Measurements from ENCODE around the gene PTPN3.
"Not testable (repeated sequence)": the region's sequence is repeated elsewhere in the genome, so short reads cannot be mapped to it uniquely, and the experiment has no call there.

The PTPN3 gene

DNA sequence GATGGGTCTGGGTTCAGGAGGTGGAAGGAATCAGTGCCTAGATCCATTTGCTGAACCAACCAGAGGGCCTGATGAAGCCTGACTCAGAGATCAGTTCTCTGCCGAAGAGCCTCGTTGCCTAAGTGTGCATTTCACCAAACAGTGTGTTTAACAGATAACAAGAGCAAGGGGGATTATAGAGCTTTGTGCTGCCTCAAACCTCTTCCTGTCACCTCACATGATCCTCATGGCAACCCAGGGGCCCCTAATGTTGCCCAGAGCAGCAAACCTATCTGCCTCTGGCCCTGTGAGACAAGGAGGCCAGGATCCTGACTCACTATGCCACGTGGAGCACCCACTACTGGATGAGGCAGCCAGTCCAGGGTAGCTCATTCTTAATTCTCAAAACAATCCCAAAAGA lies 110.9 kb downstream of the PTPN3 start:
- DNase-seq (ENCODE audit: low spot score): no peak

DNA sequence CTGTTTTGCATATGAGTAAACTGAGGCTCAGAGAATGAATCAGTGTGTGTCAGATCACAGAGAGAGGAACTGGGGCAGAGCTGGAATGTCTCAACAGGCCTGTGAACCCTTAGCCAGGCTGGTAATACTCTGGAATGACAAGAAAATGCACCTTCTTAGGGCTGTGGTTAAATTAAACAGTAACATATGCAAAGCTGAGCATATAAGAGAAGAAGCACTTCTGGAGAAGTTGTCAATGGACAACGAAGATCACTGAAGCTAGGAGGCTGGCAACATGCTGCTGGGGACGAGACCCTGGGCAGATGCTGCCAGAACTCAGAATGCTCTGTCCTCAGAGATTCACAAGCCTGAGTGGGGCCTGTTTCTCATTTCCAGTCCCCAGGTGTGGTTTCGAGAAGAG lies 112.6 kb downstream of the PTPN3 start:
- DNase-seq (ENCODE audit: low spot score): no peak

DNA sequence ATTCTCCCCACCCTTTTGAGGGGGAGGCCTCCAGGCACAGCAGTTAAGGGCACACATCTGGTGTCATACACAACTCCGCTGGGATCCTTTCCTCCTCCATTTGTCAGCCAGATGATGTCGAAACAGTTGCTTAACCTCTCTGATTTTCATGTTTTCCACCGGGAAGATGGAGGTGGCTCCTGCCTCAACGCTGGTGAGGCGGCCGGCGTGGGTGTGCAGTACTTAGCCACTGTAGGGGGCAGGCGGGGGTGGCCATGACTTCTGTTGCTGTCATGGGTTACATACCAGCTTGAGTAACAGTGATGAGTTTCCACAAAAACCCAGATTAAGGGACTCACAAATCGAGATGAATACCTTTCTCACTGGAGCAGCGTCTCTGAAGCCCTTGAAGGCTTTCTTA lies 114.2 kb downstream of the PTPN3 start:
- no peak for DNase-seq (ENCODE audit: low spot score)

DNA sequence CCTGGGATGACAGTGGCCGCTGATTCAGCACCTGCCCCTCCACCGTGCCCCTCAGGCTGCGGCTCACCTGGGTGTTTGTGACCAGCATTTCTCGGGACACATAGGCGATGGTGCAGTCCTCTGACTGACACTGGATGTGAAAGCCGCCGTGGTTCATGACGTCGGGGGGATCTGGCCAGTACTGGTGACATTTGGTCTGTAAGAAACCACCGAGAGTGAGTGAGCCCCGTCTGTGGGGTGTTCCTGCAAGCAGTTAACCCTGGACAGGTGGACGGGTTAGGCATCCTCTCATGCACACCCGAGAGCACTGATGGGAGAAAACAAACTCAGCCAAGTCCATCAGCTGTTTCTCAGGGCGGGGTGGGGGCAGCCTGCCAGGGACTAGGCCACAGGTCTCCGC lies 114.8 kb downstream of the PTPN3 start:
- no peak for DNase-seq (ENCODE audit: low spot score)

DNA sequence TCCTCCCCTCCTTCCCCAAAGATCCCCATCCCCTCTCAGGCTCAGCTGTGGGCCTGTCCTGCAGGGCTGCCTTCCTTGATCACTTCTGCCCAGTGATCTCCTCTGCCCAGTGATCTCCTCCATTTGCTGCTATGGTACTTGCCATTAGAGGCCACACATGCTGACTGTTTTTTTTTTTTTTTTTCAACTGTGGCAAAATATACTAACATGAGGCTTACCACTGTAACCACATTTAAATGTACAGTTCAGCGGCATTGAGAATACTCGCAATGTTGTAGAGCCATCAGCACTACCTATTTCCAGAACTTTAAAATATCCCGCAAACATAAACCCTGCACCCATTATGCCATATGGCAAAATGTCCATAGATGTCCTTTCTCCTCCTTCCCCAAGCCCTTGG lies 115.5 kb downstream of the PTPN3 start:
- DNase-seq (ENCODE audit: low spot score): no peak

DNA sequence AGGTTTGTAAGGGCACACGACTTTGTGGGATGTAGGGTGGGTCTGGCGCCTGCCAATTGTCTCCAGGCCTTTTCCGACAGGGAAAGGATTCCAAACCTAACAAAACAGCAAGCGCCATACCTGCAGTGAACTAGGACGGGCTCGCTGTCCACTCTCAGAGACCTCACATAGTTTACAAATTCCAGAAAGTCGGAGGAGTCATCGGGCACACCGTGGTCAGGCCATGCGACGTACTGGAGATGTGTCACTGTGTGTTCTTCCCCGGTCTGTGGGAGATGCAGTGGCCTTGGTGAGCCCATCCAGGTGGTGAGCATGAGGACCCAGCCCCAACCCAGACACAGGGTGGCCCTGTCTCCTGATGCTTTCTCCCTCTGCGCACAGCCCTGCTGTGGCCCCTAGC lies 115.9 kb downstream of the PTPN3 start:
- DNase-seq (ENCODE audit: low spot score): no peak

DNA sequence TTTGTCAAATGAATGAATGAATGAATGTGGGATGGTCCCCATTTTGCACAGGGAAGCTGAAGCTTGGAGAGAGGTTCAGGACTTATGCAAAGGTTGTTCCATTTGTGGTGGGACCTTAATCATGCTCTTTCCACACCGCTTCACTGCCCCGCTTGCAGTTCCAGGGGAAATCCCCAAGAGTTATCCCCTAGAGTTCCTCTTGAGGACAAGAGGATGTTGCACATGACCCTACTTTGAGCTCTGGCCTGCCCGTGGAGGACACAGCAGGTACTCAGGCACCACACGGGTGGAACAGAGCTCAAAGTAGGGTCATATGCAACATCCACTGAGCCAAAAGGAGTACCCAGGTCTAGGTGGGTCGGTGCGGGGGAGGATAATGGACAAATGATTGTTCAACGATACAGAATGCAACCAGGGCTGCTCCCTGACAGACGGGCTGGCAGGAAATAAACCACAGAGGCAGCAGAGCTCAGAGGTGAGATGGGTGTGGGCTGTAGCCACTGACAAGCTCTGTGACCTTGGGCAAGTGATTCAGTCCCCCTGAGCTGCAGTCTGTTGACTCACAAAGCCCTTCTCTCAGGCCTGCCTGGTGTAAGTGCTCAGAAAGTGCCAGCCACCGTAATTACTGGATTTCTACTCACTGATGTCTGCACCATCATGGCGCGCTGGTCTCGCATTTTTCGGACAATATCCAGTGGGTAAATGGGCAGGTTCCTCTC lies 116.9 kb downstream of the PTPN3 start:
- no peak for DNase-seq (ENCODE audit: low spot score)

DNA sequence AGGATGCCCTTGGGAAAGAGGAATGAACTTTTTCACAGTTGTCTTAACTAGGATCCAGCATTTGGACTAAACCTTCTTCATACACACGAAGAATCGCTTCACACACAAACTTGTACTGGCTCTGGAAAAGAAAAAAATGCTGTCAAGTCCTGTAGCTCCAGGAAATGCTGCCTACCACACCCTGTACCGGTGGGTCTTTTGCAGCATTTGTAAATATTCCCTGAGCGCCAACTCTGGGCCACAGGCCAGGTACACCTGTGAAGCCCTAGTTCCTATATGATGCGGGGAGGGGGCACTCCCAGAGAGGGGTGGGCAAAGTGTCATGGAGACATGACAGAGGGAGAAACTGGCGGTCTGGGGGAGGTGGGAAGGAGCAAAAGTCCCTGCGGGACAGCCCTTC lies 118.6 kb downstream of the PTPN3 start:
- DNase-seq (ENCODE audit: low spot score): no peak

DNA sequence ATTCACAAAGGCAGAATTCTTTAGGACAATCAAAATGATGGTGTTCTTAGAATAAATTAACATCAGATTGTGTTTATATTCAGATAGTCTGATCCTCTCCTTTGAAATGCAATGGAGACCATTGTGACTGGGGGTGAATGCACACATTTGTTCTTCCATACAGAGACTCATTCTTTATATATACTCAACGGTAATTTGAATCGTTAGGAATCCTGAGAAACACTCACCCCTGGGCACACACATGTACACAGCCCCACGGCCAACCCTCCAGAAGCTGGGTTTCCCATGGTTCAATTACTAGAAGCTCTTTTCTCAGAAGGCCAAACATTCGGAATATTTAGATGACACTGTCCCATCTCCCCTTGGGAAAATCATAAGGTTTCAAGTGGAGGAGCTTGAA lies 119.8 kb downstream of the PTPN3 start:
- no peak for DNase-seq (ENCODE audit: low spot score)

DNA sequence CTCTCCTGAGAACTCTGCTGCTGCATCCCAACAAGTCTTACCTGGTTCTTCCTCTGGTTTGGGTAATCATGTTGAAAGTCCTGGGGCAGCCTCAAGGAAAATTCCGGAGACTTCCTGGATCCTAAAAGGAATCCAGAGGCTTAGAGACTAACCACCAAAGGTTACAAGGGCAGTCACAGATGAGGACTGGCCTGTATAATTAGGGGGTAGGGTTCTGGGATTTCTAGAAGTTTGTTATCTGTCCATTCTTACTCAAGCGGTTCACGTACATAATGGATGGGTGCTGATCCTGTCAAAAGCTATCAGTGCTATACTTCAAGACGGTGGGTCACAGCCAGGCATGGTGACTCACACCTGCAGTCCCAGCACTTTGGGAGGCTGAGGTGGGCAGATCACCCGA lies 125.9 kb downstream of the PTPN3 start:
- DNase-seq (ENCODE audit: low spot score): no peak

DNA sequence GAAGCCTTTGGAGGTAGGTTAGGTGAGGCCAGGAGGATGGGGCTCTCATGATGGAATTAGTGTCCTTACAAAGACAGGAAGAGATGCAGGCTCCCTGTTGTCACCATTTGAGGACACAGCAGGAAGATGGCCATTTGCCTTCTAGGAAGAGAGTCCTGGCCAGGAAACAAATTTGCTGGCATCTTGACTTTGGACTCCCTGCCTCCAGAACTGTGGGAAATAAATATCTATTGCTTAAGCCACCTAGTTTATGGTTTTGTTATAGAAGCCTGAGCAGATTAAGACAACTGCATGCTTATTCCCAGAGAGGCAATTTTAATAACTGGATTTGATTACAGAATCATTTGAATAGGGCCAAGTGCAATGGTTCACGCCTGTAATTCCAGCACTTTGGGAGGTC lies 126.7 kb downstream of the PTPN3 start:
- no peak for DNase-seq (ENCODE audit: low spot score)

DNA sequence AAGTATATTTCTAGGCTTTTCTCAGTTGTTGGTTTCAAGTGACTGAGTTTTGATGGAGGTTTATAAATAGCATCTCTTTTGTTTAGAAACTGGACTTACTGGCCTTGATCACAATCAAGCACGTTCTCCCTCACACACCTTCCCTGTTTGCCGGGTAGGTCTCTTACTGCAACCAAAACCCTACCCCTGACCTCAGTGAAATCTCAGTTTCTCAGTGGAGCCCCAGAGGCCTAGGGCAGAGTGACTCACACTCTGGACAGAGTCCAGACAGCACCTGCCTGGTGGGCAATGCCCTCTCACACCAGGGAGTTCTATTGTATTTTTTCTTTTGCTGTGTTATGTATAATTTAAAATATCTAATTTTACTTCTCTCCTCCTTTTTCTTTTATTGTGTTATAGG lies 128.8 kb downstream of the PTPN3 start:
- no peak for DNase-seq (ENCODE audit: low spot score)

DNA sequence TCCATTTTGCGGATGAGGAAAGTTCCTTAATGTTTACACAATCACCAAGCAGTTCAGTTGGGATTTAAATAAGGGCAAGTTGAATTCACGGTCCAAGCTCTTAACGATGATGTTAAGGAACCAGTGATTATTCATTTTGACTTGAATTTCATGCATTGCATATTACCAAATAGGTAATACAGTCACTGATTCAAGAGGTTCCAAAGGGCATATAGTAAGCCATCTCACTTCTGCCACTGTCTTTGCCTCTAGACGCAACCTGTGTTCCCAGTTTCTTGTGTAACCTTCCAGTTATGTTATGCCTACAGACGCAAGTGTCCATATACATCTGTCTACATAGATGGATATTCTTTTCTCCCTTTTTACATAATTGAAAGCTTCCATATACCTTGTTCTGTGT lies 137.3 kb downstream of the PTPN3 start:
- DNase-seq (ENCODE audit: low spot score): no peak

DNA sequence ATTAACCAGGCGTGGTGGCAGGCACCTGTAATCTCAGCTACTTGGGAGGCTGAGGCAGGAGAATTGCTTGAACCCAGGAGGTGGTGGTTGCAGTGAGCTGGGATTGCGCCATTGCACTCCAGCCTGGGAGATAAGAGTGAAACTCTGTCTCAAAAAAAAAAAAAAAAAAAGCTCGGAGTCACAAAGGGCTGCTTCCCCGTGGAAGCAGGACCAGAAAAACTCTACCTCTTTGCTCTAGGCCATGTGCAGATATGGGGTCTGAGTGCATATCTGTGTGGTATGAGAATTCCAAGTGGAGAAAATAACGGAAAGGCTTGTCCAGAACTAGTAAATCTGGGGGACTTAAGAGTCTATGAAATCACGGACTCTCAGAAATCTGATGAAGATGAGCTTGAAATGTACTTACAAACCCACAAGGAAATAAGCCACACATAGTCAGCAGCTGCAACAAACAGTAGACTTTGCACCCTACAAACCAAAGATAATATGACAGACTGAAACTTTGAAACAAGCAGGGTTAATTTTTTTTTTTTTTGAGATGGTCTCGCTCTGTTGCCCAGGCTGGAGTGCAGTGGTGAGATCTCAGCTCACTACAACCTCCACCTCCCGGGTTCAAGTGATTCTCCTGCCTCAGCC lies 139.0 kb downstream of the PTPN3 start:
- not testable (repeated sequence) for DNase-seq (ENCODE audit: low spot score)

DNA sequence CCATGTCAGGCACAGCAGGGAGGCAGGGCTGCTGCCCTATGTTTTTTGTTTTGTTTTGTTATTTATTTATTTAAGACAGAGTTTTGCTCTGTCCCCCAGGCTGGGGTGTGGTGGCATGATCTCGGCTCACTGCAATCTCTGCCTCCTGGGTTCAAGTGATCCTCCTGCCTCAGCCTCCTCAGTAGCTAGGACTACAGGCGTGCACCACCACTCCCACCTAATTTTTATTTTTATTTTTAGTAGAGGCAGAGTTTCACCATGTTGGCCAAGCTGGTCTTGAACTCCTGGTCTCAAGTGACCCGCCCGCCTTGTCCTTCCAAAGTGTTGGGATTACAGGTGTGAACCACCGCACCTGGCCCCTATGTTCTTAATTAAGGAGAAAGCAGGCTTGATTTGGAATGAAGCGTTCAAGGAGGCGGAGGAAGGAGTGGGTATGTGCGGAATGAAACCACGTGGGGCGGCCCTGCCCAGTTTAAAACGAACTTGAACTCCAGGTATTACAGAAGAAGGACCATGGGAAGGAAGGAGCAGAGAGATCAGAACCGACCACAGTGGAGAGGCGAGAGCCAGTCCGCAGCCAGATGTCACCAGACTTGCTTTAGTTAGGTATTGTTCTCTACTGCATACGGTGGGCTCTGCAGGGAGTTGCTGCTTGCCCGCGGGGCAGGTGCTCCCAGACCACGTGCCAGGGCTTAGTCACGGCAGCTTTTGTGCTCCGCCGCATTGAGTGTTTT lies 142.4 kb downstream of the PTPN3 start:
- DNase-seq (ENCODE audit: low spot score): no peak

DNA sequence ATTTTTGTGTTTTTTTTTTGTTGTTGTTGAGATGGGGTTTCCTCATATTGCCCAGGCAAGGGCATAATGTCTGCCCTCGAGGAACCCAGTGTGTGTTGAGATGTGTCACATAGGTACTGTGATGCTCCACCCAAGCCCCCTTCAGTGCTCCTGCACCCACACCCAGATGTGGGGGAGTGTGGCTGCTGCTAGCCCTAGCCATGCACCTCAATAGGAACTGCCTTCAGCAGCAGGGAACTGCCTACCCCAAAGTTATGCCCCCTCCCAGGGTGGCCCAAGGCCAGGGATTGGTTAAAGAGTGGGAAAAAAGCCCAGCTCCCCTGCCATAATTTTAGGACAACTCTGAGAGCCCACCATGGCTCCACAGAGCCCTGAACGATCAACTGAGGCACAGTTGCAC lies 143.9 kb downstream of the PTPN3 start:
- no peak for DNase-seq (ENCODE audit: low spot score)

DNA sequence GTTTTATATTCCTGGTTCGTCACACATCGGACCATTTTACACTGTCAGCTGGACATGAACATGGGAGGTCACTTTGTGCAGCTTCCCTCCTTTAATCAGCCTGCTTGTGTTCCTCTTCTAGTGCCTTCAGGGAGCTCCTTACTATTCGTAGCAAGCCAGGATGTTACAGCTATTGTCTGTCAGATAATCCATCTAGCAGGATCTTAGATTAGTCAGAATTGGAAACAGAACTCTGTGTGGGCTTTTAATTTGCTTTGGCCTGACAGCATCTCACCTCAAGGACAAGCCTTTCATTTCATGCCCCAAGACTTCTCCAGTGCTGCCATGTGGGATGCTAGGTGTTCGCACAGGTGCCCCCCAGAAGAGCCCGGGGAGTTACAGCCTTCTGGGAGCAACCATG lies 147.1 kb downstream of the PTPN3 start:
- DNase-seq (ENCODE audit: low spot score): no peak

DNA sequence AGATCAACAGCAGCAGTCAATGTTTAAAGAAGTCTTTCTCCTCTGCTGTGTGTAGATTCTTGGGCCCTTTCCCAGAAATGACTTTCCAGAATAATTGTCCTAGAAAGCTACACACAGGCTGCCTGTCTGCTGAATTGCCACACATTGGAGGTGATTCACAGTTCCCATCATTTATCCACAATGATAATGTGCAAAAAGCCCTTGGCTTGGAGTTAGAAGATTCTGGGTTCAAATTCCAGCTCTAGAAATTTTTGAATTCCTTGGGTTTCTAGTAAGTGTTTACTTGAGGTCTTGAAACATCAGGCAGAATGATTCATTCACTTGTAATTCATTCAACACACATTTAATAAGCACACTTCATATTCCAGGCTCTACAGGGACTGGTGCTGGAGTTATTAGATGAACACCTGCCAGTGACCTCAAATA lies 148.7 kb downstream of the PTPN3 start:
- DNase-seq (ENCODE audit: low spot score): no peak

DNA sequence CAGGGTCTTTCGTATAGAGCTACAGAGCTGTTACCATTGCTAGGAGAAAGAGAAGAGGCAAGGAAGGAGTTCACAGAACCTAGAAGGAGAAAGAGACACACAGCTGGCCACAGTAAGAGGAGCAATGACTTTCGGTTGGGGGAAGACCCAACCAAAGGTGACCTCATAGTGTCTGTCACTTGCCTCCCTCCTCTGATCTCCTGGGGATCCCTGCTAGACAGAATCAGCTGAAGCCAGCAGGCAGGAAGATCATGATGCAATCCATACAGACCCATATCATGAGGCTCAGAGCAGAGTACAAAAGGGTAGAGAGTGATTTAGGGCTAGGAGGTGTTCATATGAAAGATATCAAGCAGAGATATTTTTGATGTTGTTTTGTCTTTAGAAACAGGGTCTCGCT lies 151.2 kb downstream of the PTPN3 start:
- no peak for DNase-seq (ENCODE audit: low spot score)

DNA sequence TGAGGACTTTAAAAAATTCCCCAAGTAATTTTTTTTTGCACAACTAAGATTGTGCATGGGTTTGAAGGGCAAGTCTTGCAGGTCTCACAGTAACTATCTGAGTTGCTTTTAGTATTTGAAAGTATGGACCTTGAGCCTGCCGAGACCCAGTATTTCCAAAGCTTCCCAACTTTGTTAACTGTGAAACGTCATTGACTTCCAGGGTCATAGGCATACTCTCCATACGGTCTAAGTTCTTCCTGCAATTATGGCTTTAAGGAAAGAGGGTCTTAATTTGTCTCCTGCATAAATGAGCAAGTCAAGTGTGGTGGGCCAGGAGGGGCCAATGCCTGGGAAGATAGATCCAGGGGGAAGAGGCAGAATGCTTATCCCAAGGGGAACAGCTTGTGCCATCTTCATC lies 153.2 kb downstream of the PTPN3 start:
- no peak for DNase-seq (ENCODE audit: low spot score)

DNA sequence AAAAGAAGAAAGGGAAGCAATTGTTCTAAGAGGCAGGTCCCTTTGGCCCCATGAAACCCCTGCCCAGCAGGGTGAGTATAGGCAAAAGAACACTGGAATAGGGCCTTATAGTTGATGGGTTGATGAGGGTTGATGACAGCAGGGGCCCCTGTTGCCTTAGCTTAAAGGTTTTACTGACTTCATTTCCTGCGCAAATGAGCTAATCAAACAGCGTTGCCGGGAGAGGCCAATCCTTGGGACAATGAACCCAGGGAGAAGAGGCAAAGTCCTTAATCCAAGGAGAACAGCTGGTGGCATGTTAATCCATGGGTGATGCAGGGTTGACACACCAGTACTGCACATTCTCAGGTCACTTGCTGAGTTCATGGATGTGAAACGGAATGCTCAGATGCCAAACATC lies 155.2 kb downstream of the PTPN3 start:
- no peak for DNase-seq (ENCODE audit: low spot score)

DNA sequence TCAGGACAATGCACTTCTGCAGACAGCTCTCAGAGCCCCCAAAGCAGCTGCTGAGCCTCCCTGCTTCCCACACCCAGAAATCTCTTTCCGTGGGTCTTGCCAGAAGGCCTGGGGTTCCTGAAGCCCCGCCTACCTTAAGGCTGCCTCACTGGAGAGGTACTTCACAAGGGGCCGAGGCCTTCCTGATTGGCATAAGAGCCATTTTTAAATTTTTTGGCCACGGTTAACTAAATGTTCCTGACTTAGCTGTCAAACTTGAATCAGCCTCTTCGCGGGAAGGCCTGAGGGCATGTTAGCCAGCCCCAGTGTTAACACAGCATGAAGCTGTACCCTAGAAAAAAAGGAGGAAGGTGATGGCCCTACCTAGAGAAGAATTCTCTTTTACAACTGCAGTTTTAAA lies 156.5 kb downstream of the PTPN3 start:
- no peak for DNase-seq (ENCODE audit: low spot score)

DNA sequence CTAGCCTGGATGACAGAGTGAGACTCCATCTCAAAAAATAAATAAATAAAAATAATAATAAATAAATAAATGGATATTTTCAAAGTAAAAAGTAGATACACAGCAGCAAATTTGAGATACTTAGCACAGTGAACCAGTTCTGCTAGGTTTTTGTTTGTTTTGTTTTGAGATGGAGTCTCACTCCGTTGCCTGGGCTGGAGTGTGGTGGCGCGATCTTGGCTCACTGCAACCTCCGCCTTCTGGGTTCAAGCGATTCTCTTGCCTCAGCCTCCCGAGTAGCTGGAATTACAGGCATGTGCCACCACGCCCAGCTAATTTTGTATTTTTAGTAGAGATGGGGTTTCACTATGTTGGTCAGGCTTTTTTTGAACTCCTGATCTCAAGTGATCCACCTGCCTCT lies 157.1 kb downstream of the PTPN3 start:
- DNase-seq (ENCODE audit: low spot score): not testable (repeated sequence)

DNA sequence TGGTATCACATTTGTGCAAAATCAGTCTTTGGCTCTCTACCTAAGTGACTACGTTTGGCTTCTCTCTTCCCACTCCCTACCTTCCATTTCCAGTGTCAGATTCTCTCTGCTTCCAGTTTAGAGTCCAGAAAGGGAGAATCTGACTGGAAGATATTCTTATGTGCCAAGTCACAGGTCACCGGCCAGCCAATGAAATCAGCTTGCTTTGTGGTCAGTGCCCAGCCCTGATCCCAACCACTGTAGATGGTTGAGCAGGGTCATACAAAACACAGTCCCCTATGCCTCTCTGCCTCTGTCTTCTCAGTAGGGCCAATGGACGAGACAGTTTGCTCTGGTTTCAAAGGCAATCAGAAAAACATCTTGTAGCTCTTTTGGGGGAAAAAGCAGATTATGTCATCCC lies 161.7 kb downstream of the PTPN3 start:
- no peak for DNase-seq (ENCODE audit: low spot score)

All from HuH-7.5 (cell line).